GM06990 (cell line): ENCODE measurements around the gene CCDC27.

ENCODE experiments used
- DNase-seq: peaks from one replicate; pipeline ENCODE4 v3.0.0-alpha.2; 2011; ENCODE audit not compliant: insufficient read length; ENCODE audit errors: extremely low read depth
- H3K27me3 ChIP-seq: replicated peaks from 2 replicates; pipeline ENCODE4 v1.6.0; 2011; ENCODE audit warnings: low read length; ENCODE audit not compliant: control insufficient read depth, insufficient read depth
- H3K36me3 ChIP-seq: 2 replicates; pipeline ENCODE4 v1.5.1; 2011; ENCODE audit warnings: low read length; ENCODE audit not compliant: control insufficient read depth, insufficient read depth
- H3K4me3 ChIP-seq: replicated peaks from 2 replicates; pipeline ENCODE4 v1.5.1; 2011; ENCODE audit warnings: low read depth, mild to moderate bottlenecking, control low read depth, low read length
- CTCF ChIP-seq: IDR thresholded peaks from 2 replicates; pipeline ENCODE4 v1.5.1; 2011; ENCODE audit warnings: low read length, control low read depth, mild to moderate bottlenecking, inconsistent platforms; ENCODE audit not compliant: insufficient read depth, poor library complexity, severe bottlenecking

The CCDC27 gene

DNA sequence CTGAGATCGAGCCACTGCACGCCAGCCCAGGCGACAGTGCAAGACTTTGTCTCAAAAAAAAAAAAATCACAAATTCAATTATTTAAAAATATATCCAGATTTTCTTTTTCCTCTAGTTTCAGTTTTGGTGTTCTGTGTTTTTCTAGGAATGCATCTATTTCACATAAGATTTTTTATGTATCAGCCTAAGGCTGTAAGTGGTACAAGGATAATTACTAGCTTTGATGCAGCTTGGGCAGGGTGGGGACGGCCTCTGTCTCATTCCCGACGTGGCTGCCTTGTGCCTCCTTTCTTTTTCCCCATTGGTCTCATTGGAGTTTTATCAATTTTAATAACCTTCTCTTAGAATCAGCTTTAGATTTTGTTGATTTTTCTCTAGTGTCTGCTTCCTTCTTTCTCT is 6.9 kb downstream of the CCDC27 start:
- Histone ChIP-seq H3K4me3 (no peak overlapping the region), H3K27me3 (no peaks in the 10 kb centered on the region; the same call in 1 of the 2 replicates), H3K36me3 (no peaks in the 10 kb centered on the region)
- DNase-seq = no peak
- no peak for TF ChIP-seq CTCF

- TF ChIP-seq CTCF = no peak
- DNase-seq = no peak
- Histone ChIP-seq H3K4me3 (no peak overlapping the region), H3K27me3 (no peaks in the 10 kb centered on the region; the same call in 1 of the 2 replicates), H3K36me3 (no peaks in the 10 kb centered on the region)
Measured at GRCh38 chr1:3759796-3760195, 7.5 kb downstream of the CCDC27 start.

GRCh38 chr1:3761296-3762010 is 9.2 kb downstream of the CCDC27 start:
- DNase-seq = no peak
- Histone ChIP-seq H3K36me3 (no peaks in the 10 kb centered on the region), H3K27me3 (no peaks in the 10 kb centered on the region; the same call in 1 of the 2 replicates), H3K4me3 (no peak overlapping the region)
- no peak for TF ChIP-seq CTCF

DNA sequence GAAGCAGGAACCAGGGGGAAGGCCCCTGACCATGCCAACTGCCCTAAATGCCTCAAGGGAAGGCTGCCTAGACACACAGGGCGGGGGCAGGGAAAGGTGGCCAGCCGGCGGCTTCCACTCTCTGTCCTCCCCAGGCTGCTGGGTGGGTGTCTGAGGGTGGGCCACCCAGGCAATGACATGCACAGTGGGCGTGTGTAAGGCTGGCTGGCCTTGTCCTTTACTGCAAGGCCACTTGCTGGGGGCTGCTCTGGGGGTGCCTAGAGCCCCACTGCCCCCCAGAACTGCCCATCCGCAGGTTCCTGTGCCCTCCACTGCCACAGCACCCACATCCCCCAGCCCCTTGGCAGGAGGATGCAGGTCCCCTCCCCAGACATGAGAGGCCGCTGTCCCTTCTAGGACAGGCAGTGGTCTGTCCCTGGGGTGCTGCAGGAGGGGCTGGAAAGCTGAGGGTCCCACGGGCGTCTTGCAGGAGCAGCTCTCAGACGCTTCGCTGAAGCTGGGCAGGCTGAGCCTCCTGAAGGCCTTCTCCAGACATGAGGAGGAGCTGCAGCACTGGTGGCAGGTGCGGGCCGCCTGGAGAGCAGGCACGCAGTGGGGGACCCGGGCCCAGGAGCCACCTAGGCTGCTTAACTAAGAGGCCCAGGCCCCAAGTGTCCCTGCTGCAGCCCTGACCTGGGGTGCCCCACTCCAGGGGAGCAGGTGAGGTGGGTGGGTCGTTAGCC is 10.1 kb downstream of the CCDC27 start:
- no peak for TF ChIP-seq CTCF
- no peaks in the 10 kb centered on the region; the same call in 1 of the 2 replicates for H3K27me3 ChIP-seq

GRCh38 chr1:3762873-3763228 is 10.6 kb downstream of the CCDC27 start:
- DNase-seq = no peak
- no peaks in the 10 kb centered on the region; the same call in 1 of the 2 replicates for H3K27me3 ChIP-seq
- no peak overlapping the region for H3K4me3 ChIP-seq
- no peaks in the 10 kb centered on the region for H3K36me3 ChIP-seq
- TF ChIP-seq CTCF = no peak

More for the DNA sequence above, 10.1 kb downstream of the CCDC27 start:
- Histone ChIP-seq H3K36me3 (no peaks in the 10 kb centered on the region), H3K4me3 (no peak overlapping the region)
- no peak for DNase-seq
